CD4-positive, alpha-beta T cell treated with Interleukin-2 at 100 ng/mL for 4 hours (primary cell): ENCODE results near the gene ARRDC3.
"Not testable (repeated sequence)": the region's sequence is repeated elsewhere in the genome, so short reads cannot be mapped to it uniquely, and the experiment has no call there.

Experiments
- DNase-seq: peaks from one replicate; pipeline ENCODE4 v3.0.0-alpha.2; 2020; ENCODE audit warnings: low spot score

ARRDC3 gene

GRCh38 chr5:91383027-91383955 lies at the start of gene ARRDC3:
Gene ARRDC3 (minus strand): TSS chr5:91383317. CDS start chr5:91383092, 225 bp downstream.
- peak; percentile 97 for DNase-seq

- no peak for DNase-seq
Observed at GRCh38 chr5:91430949-91431348, 47.8 kb upstream of the ARRDC3 start.

- DNase-seq: no peak
Observed at GRCh38 chr5:91424638-91425436, 41.7 kb upstream of the ARRDC3 start.

- DNase-seq: no peak
Observed at GRCh38 chr5:91423871-91424270, 40.8 kb upstream of the ARRDC3 start.

- no peak for DNase-seq
Observed at GRCh38 chr5:91420879-91421278, 37.8 kb upstream of the ARRDC3 start.

GRCh38 chr5:91419571-91420537 lies 36.7 kb upstream of the ARRDC3 start:
- DNase-seq: peak; percentile 83

- DNase-seq: no peak
Observed at GRCh38 chr5:91419136-91419535, 36.0 kb upstream of the ARRDC3 start.

- DNase-seq: no peak
Observed at GRCh38 chr5:91418158-91418557, 35.0 kb upstream of the ARRDC3 start.

GRCh38 chr5:91417219-91417618 lies 34.1 kb upstream of the ARRDC3 start:
- no peak for DNase-seq

GRCh38 chr5:91416491-91416890 lies 33.4 kb upstream of the ARRDC3 start:
- no peak for DNase-seq

- DNase-seq: no peak
Observed at GRCh38 chr5:91409304-91409703, 26.2 kb upstream of the ARRDC3 start.

- DNase-seq: no peak
Observed at GRCh38 chr5:91408710-91409109, 25.6 kb upstream of the ARRDC3 start.

- DNase-seq: no peak
Observed at GRCh38 chr5:91407204-91407603, 24.1 kb upstream of the ARRDC3 start.

GRCh38 chr5:91403438-91403837 lies 20.3 kb upstream of the ARRDC3 start:
- DNase-seq: no peak

GRCh38 chr5:91401175-91401574 lies 18.1 kb upstream of the ARRDC3 start:
- no peak for DNase-seq

- no peak for DNase-seq
Observed at GRCh38 chr5:91397791-91398190, 14.7 kb upstream of the ARRDC3 start.

- peak; percentile 61 for DNase-seq
Observed at GRCh38 chr5:91390268-91390667, 7.2 kb upstream of the ARRDC3 start.

GRCh38 chr5:91389555-91389954 lies 6.4 kb upstream of the ARRDC3 start:
- DNase-seq: not testable (repeated sequence)

GRCh38 chr5:91388362-91388761 lies 5.2 kb upstream of the ARRDC3 start:
- no peak for DNase-seq

GRCh38 chr5:91386120-91386519 lies 3.0 kb upstream of the ARRDC3 start:
- DNase-seq: no peak

- DNase-seq: not testable (repeated sequence)
Observed at GRCh38 chr5:91385596-91385995, 2.5 kb upstream of the ARRDC3 start.
